K562 (cell line): ENCODE data around the gene LST1. TPM values are rescaled to one million over a fixed set of nuclear protein-coding genes. Genes with fewer than 3 reads are reported as not detected.

Experiments
- AFF4 ChIP-seq: sonication (generic); formaldehyde crosslinking; IDR thresholded peaks from 2 replicates; pipeline ENCODE4 v1.8.0; 2023; ENCODE audit warnings: mild to moderate bottlenecking, missing genetic modification reagents
- C11orf30 ChIP-seq: fragments of 450-650 bp; IDR thresholded peaks from 2 replicates; pipeline ENCODE4 v1.6.1; 2016; ENCODE audit warnings: low read depth, mild to moderate bottlenecking
- FOXP1 ChIP-seq: sonication (generic); formaldehyde crosslinking; IDR thresholded peaks from 2 replicates; pipeline ENCODE4 v1.8.0; 2022; ENCODE audit warnings: mild to moderate bottlenecking, missing genetic modification reagents
- HEY1 ChIP-seq: fragments of 250-450 bp; sonication (Bioruptor Pico); IDR thresholded peaks from 2 replicates; pipeline ENCODE4 v1.5.0; 2020; ENCODE audit warnings: mild to moderate bottlenecking, moderate library complexity, borderline replicate concordance
- HLTF ChIP-seq: fragments of 450-650 bp; IDR thresholded peaks from 2 replicates; pipeline ENCODE4 v1.6.1; 2016
- NFE2 ChIP-seq: IDR thresholded peaks from 2 replicates; pipeline ENCODE4 v1.6.1; 2014; ENCODE audit warnings: antibody characterized with exemption, low read depth
- NFIC ChIP-seq: fragments of 450-650 bp; IDR thresholded peaks from 2 replicates; pipeline ENCODE4 v1.6.1; 2017; ENCODE audit warnings: mild to moderate bottlenecking, inconsistent platforms
- PHB2 ChIP-seq: fragments of 450-650 bp; IDR thresholded peaks from 2 replicates; pipeline ENCODE4 v1.6.1; 2017; ENCODE audit warnings: low read depth
- RCOR1 ChIP-seq, 2 experiments: IDR thresholded peaks; 2 replicates each; pipeline ENCODE4 v1.6.1; 2012; ENCODE audit warnings: low read depth in 2 of 2, low read length in 2 of 2, borderline replicate concordance in 1 of 2, improper control_type of control experiment in 1 of 2
- TBL1XR1 ChIP-seq, 2 experiments: IDR thresholded peaks; 2 replicates each; pipeline ENCODE4 v1.6.1; 2012; ENCODE audit warnings: improper control_type of control experiment in 2 of 2, low read length in 2 of 2, mild to moderate bottlenecking in 1 of 2
- ZNF274 ChIP-seq: IDR thresholded peaks from 2 replicates; pipeline ENCODE4 v1.6.1; 2011; ENCODE audit warnings: low read depth, mild to moderate bottlenecking, low read length, moderate library complexity, borderline replicate concordance
- polyA plus RNA-seq, 8 experiments: library from polyadenylated mRNA; depleted of rRNA in 4 of 8; stranded (reverse) in 5 of 8; unstranded in 3 of 8; fragments of >200 nt; fragmentation: Nextera tagmentation in 2 of 8; fragmentation: Illumina TruSeq in 1 of 8; extraction: Ambion mirVana in 2 of 8; extraction: Trizol in 1 of 8; gene quantifications; 2 replicates each; pipeline versions ENCODE4 v1.2.1 to v1.2.3, GENCODE V29; 2011 to 2014; ENCODE audit warnings: inconsistent platforms in 1 of 8, missing spikeins in 1 of 8
- total RNA-seq, 7 experiments: library from RNA; depleted of rRNA in 6 of 7; stranded (reverse); fragments of >200 nt in 6 of 7; fragmentation: Illumina TruSeq in 2 of 7; extraction: Trizol in 2 of 7; gene quantifications; 2 replicates each; pipeline versions ENCODE4 v1.2.1 to v1.2.3, GENCODE V29; 2011 to 2021; ENCODE audit warnings: low replicate concordance in 1 of 7
- TF ChIP-seq, protein P1 (sequence below): fragments of 150-350 bp; IDR thresholded peaks from 2 replicates; pipeline ENCODE4 v1.6.1; 2014; ENCODE audit warnings: low read depth, mild to moderate bottlenecking, low read length, borderline replicate concordance
- TF ChIP-seq, protein P2 (sequence below): fragments of 450-650 bp; conservative IDR thresholded peaks from 2 replicates; pipeline ENCODE4 v1.6.1; 2016; ENCODE audit warnings: missing genetic modification characterization, low read depth, mild to moderate bottlenecking, control low read depth, missing compliant biosample characterization

The LST1 gene
- total and polyA plus RNA-seq, 9 of the 15 experiments (the other 6 are each of a cell fraction or from before 2014, with no cell fraction given): 0.82 to 7.8 (median 1.7) TPM

- TF ChIP-seq AFF4 (CRISPR knock-in tag): 0 out of 2 replicates have a peak, but pooled peaks have one; percentile 74
- TF ChIP-seq, protein P1, sequence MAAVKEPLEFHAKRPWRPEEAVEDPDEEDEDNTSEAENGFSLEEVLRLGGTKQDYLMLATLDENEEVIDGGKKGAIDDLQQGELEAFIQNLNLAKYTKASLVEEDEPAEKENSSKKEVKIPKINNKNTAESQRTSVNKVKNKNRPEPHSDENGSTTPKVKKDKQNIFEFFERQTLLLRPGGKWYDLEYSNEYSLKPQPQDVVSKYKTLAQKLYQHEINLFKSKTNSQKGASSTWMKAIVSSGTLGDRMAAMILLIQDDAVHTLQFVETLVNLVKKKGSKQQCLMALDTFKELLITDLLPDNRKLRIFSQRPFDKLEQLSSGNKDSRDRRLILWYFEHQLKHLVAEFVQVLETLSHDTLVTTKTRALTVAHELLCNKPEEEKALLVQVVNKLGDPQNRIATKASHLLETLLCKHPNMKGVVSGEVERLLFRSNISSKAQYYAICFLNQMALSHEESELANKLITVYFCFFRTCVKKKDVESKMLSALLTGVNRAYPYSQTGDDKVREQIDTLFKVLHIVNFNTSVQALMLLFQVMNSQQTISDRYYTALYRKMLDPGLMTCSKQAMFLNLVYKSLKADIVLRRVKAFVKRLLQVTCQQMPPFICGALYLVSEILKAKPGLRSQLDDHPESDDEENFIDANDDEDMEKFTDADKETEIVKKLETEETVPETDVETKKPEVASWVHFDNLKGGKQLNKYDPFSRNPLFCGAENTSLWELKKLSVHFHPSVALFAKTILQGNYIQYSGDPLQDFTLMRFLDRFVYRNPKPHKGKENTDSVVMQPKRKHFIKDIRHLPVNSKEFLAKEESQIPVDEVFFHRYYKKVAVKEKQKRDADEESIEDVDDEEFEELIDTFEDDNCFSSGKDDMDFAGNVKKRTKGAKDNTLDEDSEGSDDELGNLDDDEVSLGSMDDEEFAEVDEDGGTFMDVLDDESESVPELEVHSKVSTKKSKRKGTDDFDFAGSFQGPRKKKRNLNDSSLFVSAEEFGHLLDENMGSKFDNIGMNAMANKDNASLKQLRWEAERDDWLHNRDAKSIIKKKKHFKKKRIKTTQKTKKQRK: 0 out of 2 replicates have a peak, but pooled peaks have one; percentile 3
- peak; percentile 79 to 82; a peak in 3 of 4 replicates for TF ChIP-seq TBL1XR1 (IDR thresholded peaks at IDR 0.05; ENCODE audit: low read length in 2 of 2)
- peak; percentile 21 for TF ChIP-seq NFE2
- no peak for TF ChIP-seq ZNF274
- peak; percentile 87 for TF ChIP-seq C11orf30
- TF ChIP-seq HEY1: no peak
- peak; percentile 93; the same call in 1 of the 2 replicates for TF ChIP-seq HLTF
- peak; percentile 86 for TF ChIP-seq PHB2
- peak in 1 of 2 experiments; percentile 81; a peak in 2 of 4 replicates for TF ChIP-seq RCOR1 (IDR thresholded peaks at IDR 0.05; ENCODE audit: borderline replicate concordance in 1 of 2, low read depth in 2 of 2, low read length in 2 of 2)
- TF ChIP-seq, protein P2, sequence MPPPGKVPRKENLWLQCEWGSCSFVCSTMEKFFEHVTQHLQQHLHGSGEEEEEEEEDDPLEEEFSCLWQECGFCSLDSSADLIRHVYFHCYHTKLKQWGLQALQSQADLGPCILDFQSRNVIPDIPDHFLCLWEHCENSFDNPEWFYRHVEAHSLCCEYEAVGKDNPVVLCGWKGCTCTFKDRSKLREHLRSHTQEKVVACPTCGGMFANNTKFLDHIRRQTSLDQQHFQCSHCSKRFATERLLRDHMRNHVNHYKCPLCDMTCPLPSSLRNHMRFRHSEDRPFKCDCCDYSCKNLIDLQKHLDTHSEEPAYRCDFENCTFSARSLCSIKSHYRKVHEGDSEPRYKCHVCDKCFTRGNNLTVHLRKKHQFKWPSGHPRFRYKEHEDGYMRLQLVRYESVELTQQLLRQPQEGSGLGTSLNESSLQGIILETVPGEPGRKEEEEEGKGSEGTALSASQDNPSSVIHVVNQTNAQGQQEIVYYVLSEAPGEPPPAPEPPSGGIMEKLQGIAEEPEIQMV (tag): peak; percentile 65
- peak; percentile 74 for TF ChIP-seq NFIC
- no peak for TF ChIP-seq FOXP1
Measured at GRCh38 chr6:31546958-31547726, 38.9 kb upstream of the LST1 start, which contains the start of gene NFKBIL1 (continued).
